A549 (cell line): ENCODE data around the gene SHE. TPM values are rescaled to one million over a fixed set of nuclear protein-coding genes. Genes with fewer than 3 reads are reported as not detected.

ENCODE experiments used
- ATAC-seq, 2 experiments: fragments of 200-7000 bp in 1 of 2; fragments of >200 bp in 1 of 2; cut with Nextera tagmentation in 1 of 2; cut with Tn5 transposase in 1 of 2; 3 replicates each; pipeline versions ENCODE4 v1.8.0 to v1.9.1; 2018 to 2020; ENCODE audit warnings: mild to moderate bottlenecking in 1 of 2, moderate library complexity in 1 of 2
- CTCF ChIA-PET: fragments of 300-600 bp; sonication (Branson Sonifier 250); formaldehyde crosslinking; extraction: SDS; loops from one replicate; lab custom pipeline; 2021; ENCODE audit warnings: antibody characterized with exemption, inconsistent platforms; lab: Yijun Ruan, JAX
- POLR2A ChIA-PET: fragments of 350-600 bp; formaldehyde crosslinking; extraction: SDS; loops from one replicate; lab custom pipeline; 2021; ENCODE audit warnings: antibody characterized with exemption, inconsistent platforms; lab: Yijun Ruan, JAX
- DNase-seq, 2 experiments: peaks; one replicate each; pipeline versions ENCODE4 v3.0.0 to v3.0.0-alpha.2; 2011 to 2016; ENCODE audit warnings: low read depth in 1 of 2, low spot score in 1 of 2
- FAIRE-seq: peaks from 2 replicates; lab custom pipeline; 2011; peaks lifted over from hg19 to GRCh38; lab: Jason Lieb, UNC
- H3K27ac ChIP-seq, 2 experiments: fragments of >200 bp; sonication (Bioruptor Twin); formaldehyde crosslinking; 3 replicates each; pipeline ENCODE4 v1.5.1; 2016 to 2017
- H3K4me1 ChIP-seq: fragments of >200 bp; sonication (Bioruptor Twin); formaldehyde crosslinking; 3 replicates; pipeline ENCODE4 v1.6.1; 2016
- H3K4me2 ChIP-seq: fragments of >200 bp; sonication (Bioruptor Twin); formaldehyde crosslinking; 3 replicates; pipeline ENCODE4 v1.6.1; 2016
- H3K4me3 ChIP-seq: fragments of >200 bp; sonication (Bioruptor Twin); formaldehyde crosslinking; 3 replicates; pipeline ENCODE4 v1.5.1; 2016
- H3K9me3 ChIP-seq: fragments of >200 bp; sonication (Bioruptor Twin); formaldehyde crosslinking; 3 replicates; pipeline ENCODE4 v1.6.1; 2016
- BCL3 ChIP-seq: fragments of >200 bp; sonication (Bioruptor Twin); formaldehyde crosslinking; IDR thresholded peaks from 3 replicates; pipeline ENCODE4 v1.6.1; 2016
- BHLHE40 ChIP-seq: IDR thresholded peaks from 2 replicates; pipeline ENCODE4 v1.6.1; 2012; ENCODE audit warnings: low read depth, low read length, inconsistent platforms
- CBX2 ChIP-seq: fragments of 200-600 bp; sonication (generic); IDR thresholded peaks from 2 replicates; pipeline ENCODE4 v1.6.1; 2016; ENCODE audit warnings: low read depth, mild to moderate bottlenecking, borderline replicate concordance
- CBX8 ChIP-seq: fragments of 200-600 bp; sonication (generic); IDR thresholded peaks from 2 replicates; pipeline ENCODE4 v1.6.1; 2016
- CHD2 ChIP-seq: fragments of 150-350 bp; IDR thresholded peaks from 2 replicates; pipeline ENCODE4 v1.6.1; 2014; ENCODE audit warnings: low read length; ENCODE audit not compliant: partially characterized antibody
- FOSB ChIP-seq: fragments of 250-450 bp; sonication (Bioruptor Pico); IDR thresholded peaks from 2 replicates; pipeline ENCODE4 v1.5.0; 2020; ENCODE audit warnings: mild to moderate bottlenecking, moderate library complexity
- FOSL2 ChIP-seq, 2 experiments: fragments of 450-650 bp in 1 of 2; fragments of >200 bp in 1 of 2; sonication (Bioruptor Twin) in 1 of 2; formaldehyde crosslinking; IDR thresholded peaks; 2 replicates each; pipeline versions ENCODE4 v1.5.0 to v1.6.1; 2016 to 2020; ENCODE audit warnings: mild to moderate bottlenecking in 1 of 2, moderate library complexity in 1 of 2
- FOXS1 ChIP-seq: fragments of 250-450 bp; sonication (Bioruptor Pico); IDR thresholded peaks from 2 replicates; pipeline ENCODE4 v1.5.0; 2020; ENCODE audit warnings: mild to moderate bottlenecking, moderate library complexity
- HES2 ChIP-seq: fragments of >200 bp; sonication (Bioruptor Twin); formaldehyde crosslinking; IDR thresholded peaks from 2 replicates; pipeline ENCODE4 v1.6.1; 2016
- HEYL ChIP-seq: fragments of 250-450 bp; sonication (Bioruptor Pico); IDR thresholded peaks from 2 replicates; pipeline ENCODE4 v1.8.0; 2021; ENCODE audit warnings: mild to moderate bottlenecking, moderate library complexity
- HOXA7 ChIP-seq: fragments of 250-450 bp; sonication (Bioruptor Pico); IDR thresholded peaks from 2 replicates; pipeline ENCODE4 v1.5.0; 2020; ENCODE audit warnings: mild to moderate bottlenecking, moderate library complexity
- KDM1A ChIP-seq: fragments of 200-600 bp; sonication (generic); IDR thresholded peaks from 2 replicates; pipeline ENCODE4 v1.6.1; 2016; ENCODE audit warnings: low read depth, mild to moderate bottlenecking
- PHF8 ChIP-seq: fragments of 200-600 bp; sonication (generic); IDR thresholded peaks from 2 replicates; pipeline ENCODE4 v1.6.1; 2016; ENCODE audit warnings: low read depth, mild to moderate bottlenecking, antibody characterized with exemption, moderate library complexity, borderline replicate concordance
- REST ChIP-seq: fragments of 200-600 bp; sonication (generic); IDR thresholded peaks from 2 replicates; pipeline ENCODE4 v1.6.1; 2016; ENCODE audit warnings: antibody characterized with exemption, mild to moderate bottlenecking, moderate library complexity
- TFCP2L1 ChIP-seq: fragments of 250-450 bp; sonication (Bioruptor Pico); IDR thresholded peaks from 2 replicates; pipeline ENCODE4 v1.5.0; 2021; ENCODE audit warnings: mild to moderate bottlenecking
- ZNF302 ChIP-seq: fragments of 250-450 bp; sonication (Bioruptor Pico); IDR thresholded peaks from 2 replicates; pipeline ENCODE4 v1.9.0; 2021; ENCODE audit warnings: inconsistent platforms, mild to moderate bottlenecking, moderate library complexity
- ZSCAN20 ChIP-seq: fragments of 250-450 bp; sonication (Bioruptor Pico); IDR thresholded peaks from 2 replicates; pipeline ENCODE4 v1.8.0; 2022; ENCODE audit warnings: mild to moderate bottlenecking, moderate library complexity
- WGBS: methylation state at CpG from one replicate; pipeline ENCODE4 v1.1.6; 2017; ENCODE audit errors: missing lambda C conversion rate; 5-methylcytosine and 5-hydroxymethylcytosine counted together
- polyA plus RNA-seq, 4 experiments: library from polyadenylated mRNA; depleted of rRNA in 3 of 4; stranded (reverse); fragments of >200 nt; fragmentation: RNase III in 1 of 4; extraction: RNeasy Plus Mini Kit Qiagen cat#74134 plus additional on column Dnase treatment in 1 of 4; gene quantifications; 2 replicates in 3 of 4; 3 replicates in 1 of 4; pipeline ENCODE4 v1.2.3, GENCODE V29; 2011 to 2017
- TF ChIP-seq, protein P1 (sequence below): fragments of 150-350 bp; IDR thresholded peaks from 2 replicates; pipeline ENCODE4 v1.6.1; 2014; ENCODE audit warnings: low read depth, mild to moderate bottlenecking, low read length
- TF ChIP-seq, protein P2 (sequence below): fragments of 450-650 bp; IDR thresholded peaks from 2 replicates; pipeline ENCODE4 v1.6.1; 2014; ENCODE audit warnings: antibody characterized with exemption

The SHE gene
- polyA plus RNA-seq, 2 of the 4 experiments (the other 2 are of a cell fraction): 0.03 TPM; not detected in 1

GRCh38 chr1:154481053-154481452 is 21.2 kb downstream of the SHE start:
- Histone ChIP-seq H3K4me1 (peaks cover 10% of the 10 kb centered on the region; the same call in 2 of the 3 replicates), H3K4me3 (no peak overlapping the region), H3K9me3 (no peaks in the 10 kb centered on the region), H3K4me2 (no peak overlapping the region), H3K27ac (no peak overlapping the region)
- ChIA-PET CTCF (interaction anchor here (0.8 to 5.3 kb wide), 23 partner anchors 9 to 518 kb away, joined by 3 to 79 read pairs (median 4); no protein-coding TSS in a partner anchor), POLR2A (interaction anchor here (1.7 kb wide), 1 partner anchor 66 kb away, joined by 3 read pairs; no protein-coding TSS in a partner anchor)
- DNase-seq: no peak
- WGBS: 8% methylated on average over 1 of the region's 1 CpG
- FAIRE-seq: no peak
- no peak for ATAC-seq
- TF ChIP-seq REST (no peak), CBX2 (no peak), FOXS1 (CRISPR knock-in tag) (no peak), KDM1A (no peak), CBX8 (no peak), FOSB (CRISPR knock-in tag) (no peak), PHF8 (no peak), ZNF302 (no peak), ZSCAN20 (no peak), CHD2 (no peak), HOXA7 (CRISPR knock-in tag) (no peak), TFCP2L1 (CRISPR knock-in tag) (no peak), HEYL (CRISPR knock-in tag) (no peak), FOSL2 (IDR thresholded peaks at IDR 0.05) (no peak), FOSL2 (CRISPR knock-in tag; IDR thresholded peaks at IDR 0.05) (no peak), HES2 (no peak), BCL3 (no peak), BHLHE40 (no peak)
- TF ChIP-seq, protein P1, sequence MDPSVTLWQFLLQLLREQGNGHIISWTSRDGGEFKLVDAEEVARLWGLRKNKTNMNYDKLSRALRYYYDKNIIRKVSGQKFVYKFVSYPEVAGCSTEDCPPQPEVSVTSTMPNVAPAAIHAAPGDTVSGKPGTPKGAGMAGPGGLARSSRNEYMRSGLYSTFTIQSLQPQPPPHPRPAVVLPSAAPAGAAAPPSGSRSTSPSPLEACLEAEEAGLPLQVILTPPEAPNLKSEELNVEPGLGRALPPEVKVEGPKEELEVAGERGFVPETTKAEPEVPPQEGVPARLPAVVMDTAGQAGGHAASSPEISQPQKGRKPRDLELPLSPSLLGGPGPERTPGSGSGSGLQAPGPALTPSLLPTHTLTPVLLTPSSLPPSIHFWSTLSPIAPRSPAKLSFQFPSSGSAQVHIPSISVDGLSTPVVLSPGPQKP: no peak
- TF ChIP-seq, protein P2, sequence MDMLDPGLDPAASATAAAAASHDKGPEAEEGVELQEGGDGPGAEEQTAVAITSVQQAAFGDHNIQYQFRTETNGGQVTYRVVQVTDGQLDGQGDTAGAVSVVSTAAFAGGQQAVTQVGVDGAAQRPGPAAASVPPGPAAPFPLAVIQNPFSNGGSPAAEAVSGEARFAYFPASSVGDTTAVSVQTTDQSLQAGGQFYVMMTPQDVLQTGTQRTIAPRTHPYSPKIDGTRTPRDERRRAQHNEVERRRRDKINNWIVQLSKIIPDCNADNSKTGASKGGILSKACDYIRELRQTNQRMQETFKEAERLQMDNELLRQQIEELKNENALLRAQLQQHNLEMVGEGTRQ: no peak
